ENCODE measurements around the gene PARD3B.

Gene PARD3B

DNA sequence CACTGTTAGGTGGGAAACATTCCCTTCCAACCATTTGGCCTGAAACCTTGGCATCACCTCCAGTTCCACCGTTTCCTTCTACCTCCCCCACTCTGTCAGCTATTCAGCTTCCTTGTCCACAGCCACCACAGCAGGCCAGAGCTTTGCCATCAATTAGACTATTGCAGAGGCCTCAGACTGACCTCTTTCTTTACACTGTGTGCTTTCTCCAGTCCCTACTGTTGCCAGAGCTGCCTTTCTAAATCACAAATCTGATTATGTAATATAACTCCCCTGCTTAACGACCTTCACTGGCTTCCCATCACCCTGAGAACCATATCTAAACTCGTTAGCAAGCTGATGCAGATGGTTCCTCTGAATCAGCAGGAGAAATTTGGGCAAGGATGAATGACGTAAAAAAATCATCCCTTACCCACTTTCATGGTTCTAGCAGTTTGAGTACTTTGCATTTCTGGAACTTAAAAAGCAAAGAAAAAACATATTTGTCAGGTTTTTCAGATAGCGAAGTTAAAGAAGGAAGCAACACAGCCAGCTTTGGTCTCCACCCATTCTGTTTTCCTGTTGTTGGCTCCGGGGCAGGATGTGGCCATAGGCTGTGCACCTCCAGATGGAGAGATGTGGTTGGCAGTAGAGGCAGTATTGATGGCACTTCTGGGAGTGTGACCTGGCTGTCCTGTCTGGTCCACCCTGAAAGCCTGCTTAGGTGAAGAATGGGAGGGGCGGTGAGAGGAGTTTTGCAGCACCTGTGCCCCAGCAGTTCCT lies 422.1 kb downstream of the PARD3B start:
- no peaks in the 10 kb centered on the region for H3K4me1 ChIP-seq (ENCODE audit: insufficient read depth, poor library complexity, severe bottlenecking)
- DNase-seq (ENCODE audit: low spot score): no peak
- H3K27me3 ChIP-seq (ENCODE audit: insufficient read depth, poor library complexity, severe bottlenecking): no peaks in the 10 kb centered on the region
- H3K9me3 ChIP-seq (ENCODE audit: severe bottlenecking): no peaks in the 10 kb centered on the region
- no peak for ATAC-seq (ENCODE audit: low read depth)
- H3K27ac ChIP-seq (ENCODE audit: poor library complexity, severe bottlenecking): no peak overlapping the region
- TF ChIP-seq, protein P1, sequence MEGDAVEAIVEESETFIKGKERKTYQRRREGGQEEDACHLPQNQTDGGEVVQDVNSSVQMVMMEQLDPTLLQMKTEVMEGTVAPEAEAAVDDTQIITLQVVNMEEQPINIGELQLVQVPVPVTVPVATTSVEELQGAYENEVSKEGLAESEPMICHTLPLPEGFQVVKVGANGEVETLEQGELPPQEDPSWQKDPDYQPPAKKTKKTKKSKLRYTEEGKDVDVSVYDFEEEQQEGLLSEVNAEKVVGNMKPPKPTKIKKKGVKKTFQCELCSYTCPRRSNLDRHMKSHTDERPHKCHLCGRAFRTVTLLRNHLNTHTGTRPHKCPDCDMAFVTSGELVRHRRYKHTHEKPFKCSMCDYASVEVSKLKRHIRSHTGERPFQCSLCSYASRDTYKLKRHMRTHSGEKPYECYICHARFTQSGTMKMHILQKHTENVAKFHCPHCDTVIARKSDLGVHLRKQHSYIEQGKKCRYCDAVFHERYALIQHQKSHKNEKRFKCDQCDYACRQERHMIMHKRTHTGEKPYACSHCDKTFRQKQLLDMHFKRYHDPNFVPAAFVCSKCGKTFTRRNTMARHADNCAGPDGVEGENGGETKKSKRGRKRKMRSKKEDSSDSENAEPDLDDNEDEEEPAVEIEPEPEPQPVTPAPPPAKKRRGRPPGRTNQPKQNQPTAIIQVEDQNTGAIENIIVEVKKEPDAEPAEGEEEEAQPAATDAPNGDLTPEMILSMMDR (IDR thresholded peaks at IDR 0.05; ENCODE audit: poor library complexity, severe bottlenecking): no peak
- H3K36me3 ChIP-seq (ENCODE audit: low read depth): no peaks in the 10 kb centered on the region
- no peak overlapping the region for H3K4me3 ChIP-seq (ENCODE audit: severe bottlenecking)

DNA sequence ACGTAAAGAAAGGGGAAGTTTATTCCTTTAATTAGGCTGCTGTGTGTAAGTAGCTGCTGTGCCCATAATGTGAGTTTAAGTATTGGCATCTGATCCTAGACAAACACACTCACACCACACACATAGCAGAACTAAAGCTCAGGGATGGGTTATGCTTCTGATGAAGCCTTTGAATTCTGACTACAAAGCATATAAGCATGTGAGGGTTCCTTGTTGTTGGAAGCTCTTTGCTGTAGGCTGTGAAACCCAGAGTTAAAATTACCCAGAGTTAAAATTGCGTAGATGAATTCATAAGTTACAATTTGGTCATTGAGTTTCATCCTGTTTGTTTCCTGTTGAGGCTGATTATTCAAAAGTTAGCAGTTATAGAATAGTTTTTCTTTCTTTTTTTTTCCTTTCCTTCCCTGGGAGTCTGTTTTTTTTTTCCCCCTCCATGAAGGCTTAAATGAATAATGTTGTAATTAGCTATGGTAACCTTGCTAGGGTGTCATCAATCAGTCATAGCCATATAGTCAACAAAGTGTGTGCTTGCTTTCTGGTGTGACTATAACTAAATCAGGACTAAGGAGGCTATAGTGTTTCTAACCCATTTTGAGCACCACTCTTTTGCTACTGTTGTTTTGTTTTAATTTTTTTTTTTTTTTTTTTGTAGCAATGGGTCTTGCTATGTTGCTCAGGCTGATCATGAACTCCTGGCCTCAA lies 426.1 kb downstream of the PARD3B start:
- DNase-seq (ENCODE audit: low spot score): no peak
- no peaks in the 10 kb centered on the region for H3K4me1 ChIP-seq (ENCODE audit: insufficient read depth, poor library complexity, severe bottlenecking)
- no peak overlapping the region for H3K27ac ChIP-seq (ENCODE audit: poor library complexity, severe bottlenecking)
- H3K27me3 ChIP-seq (ENCODE audit: insufficient read depth, poor library complexity, severe bottlenecking): no peaks in the 10 kb centered on the region
- no peaks in the 10 kb centered on the region for H3K9me3 ChIP-seq (ENCODE audit: severe bottlenecking)
- TF ChIP-seq, protein P1 (IDR thresholded peaks at IDR 0.05; ENCODE audit: poor library complexity, severe bottlenecking): no peak
- no peak overlapping the region for H3K4me3 ChIP-seq (ENCODE audit: severe bottlenecking)
- ATAC-seq (ENCODE audit: low read depth): no peak
- H3K36me3 ChIP-seq (ENCODE audit: low read depth): no peaks in the 10 kb centered on the region

DNA sequence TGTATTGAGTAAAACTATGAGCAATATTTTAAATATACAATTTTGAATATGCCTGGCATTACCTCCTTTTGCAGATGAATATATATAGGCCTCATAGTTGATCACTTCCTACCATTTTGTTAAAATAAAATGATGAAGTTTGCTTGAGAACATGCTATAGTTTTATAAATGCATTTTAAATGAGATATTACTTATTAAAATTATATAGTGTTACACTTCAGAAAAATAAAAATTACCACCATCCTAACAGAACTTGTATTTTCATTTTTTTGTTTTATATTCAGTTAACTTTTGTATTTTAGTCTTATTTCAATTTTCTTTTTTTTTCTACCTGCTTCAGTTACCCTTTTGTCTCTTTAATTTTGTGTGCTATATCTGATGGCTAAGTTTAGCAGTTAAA lies 426.9 kb downstream of the PARD3B start:
- ATAC-seq (ENCODE audit: low read depth): no peak
- Histone ChIP-seq H3K4me3 (ENCODE audit: severe bottlenecking) (no peak overlapping the region), H3K4me1 (ENCODE audit: insufficient read depth, poor library complexity, severe bottlenecking) (no peaks in the 10 kb centered on the region), H3K36me3 (ENCODE audit: low read depth) (no peaks in the 10 kb centered on the region), H3K27ac (ENCODE audit: poor library complexity, severe bottlenecking) (no peak overlapping the region), H3K27me3 (ENCODE audit: insufficient read depth, poor library complexity, severe bottlenecking) (no peaks in the 10 kb centered on the region), H3K9me3 (ENCODE audit: severe bottlenecking) (no peaks in the 10 kb centered on the region)
- no peak for DNase-seq (ENCODE audit: low spot score)
- TF ChIP-seq, protein P1 (IDR thresholded peaks at IDR 0.05; ENCODE audit: poor library complexity, severe bottlenecking): no peak

DNA sequence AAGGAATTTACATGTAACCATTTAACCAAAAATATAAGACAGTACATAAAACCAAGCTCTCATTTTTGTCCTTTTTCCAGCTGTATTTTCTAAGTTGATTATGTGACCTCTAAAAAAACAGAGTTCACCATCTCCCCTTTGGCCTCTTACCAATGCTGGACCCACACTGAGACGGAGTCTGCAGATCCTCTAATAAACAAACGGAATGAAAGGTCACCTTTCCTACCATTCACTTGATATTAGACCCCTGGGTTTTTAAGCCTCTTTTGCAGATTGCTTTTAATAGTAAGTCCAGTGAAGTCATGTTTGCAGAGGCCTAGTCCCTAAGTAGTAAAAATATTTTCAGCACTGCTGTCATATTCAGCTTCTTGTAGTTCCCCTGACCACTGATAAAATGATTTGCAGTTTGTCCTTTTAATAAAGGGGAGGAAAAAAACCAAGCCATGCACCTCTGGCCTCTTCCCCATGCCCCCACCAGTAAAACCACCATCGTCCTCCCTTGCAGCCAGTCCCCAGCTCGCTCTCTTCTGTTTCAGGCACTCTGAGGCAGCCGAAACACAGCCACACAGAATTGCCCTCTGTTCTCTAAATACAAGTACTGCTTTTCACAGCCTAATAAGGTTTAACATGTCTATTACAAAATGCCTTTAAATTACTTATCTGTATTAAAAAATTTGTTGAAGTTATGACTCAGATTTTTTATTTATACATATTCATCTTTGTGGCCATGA lies 427.5 kb downstream of the PARD3B start:
- no peak for DNase-seq (ENCODE audit: low spot score)
- no peak overlapping the region for H3K27ac ChIP-seq (ENCODE audit: poor library complexity, severe bottlenecking)
- H3K4me1 ChIP-seq (ENCODE audit: insufficient read depth, poor library complexity, severe bottlenecking): no peaks in the 10 kb centered on the region
- no peaks in the 10 kb centered on the region for H3K27me3 ChIP-seq (ENCODE audit: insufficient read depth, poor library complexity, severe bottlenecking)
- no peaks in the 10 kb centered on the region for H3K36me3 ChIP-seq (ENCODE audit: low read depth)
- H3K4me3 ChIP-seq (ENCODE audit: severe bottlenecking): no peak overlapping the region
- ATAC-seq (ENCODE audit: low read depth): no peak
- TF ChIP-seq, protein P1 (IDR thresholded peaks at IDR 0.05; ENCODE audit: poor library complexity, severe bottlenecking): no peak
- H3K9me3 ChIP-seq (ENCODE audit: severe bottlenecking): no peaks in the 10 kb centered on the region
